Stomach smooth muscle (tissue), 2 donors: ENCODE measurements around the gene ERAS.

Experiments used
- H3K27ac ChIP-seq: one replicate; pipeline ENCODE4 v1.7.0; 2013; ENCODE audit warnings: mild to moderate bottlenecking, low read length, inconsistent platforms
- H3K27me3 ChIP-seq, 2 donors: one replicate each; pipeline ENCODE4 v1.7.0; 2013; ENCODE audit warnings: low read length in 2 of 2; ENCODE audit not compliant: insufficient read depth in 2 of 2, control insufficient read depth in 1 of 2
- H3K36me3 ChIP-seq, 2 donors: one replicate each; pipeline ENCODE4 v1.7.0; 2013; ENCODE audit warnings: low read length in 2 of 2; ENCODE audit not compliant: control insufficient read depth in 2 of 2, insufficient read depth in 2 of 2
- H3K4me1 ChIP-seq: one replicate; pipeline ENCODE4 v1.7.0; 2013; ENCODE audit warnings: low read length; ENCODE audit not compliant: control insufficient read depth, insufficient read depth
- H3K4me3 ChIP-seq, 2 donors: one replicate each; pipeline ENCODE4 v1.7.0; 2013; ENCODE audit warnings: low read length in 2 of 2
- H3K9ac ChIP-seq, 2 donors: one replicate each; pipeline ENCODE4 v1.7.0; 2013; ENCODE audit warnings: low read length in 2 of 2, mild to moderate bottlenecking in 1 of 2
- H3K9me3 ChIP-seq, 2 donors: one replicate each; pipeline ENCODE4 v1.7.0; 2013; ENCODE audit warnings: low read length in 2 of 2; ENCODE audit not compliant: control insufficient read depth in 2 of 2
- donor health status: healthy.
- donor health status: Pancreatic carcinoma.

ERAS gene, protein sequence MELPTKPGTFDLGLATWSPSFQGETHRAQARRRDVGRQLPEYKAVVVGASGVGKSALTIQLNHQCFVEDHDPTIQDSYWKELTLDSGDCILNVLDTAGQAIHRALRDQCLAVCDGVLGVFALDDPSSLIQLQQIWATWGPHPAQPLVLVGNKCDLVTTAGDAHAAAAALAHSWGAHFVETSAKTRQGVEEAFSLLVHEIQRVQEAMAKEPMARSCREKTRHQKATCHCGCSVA

DNA sequence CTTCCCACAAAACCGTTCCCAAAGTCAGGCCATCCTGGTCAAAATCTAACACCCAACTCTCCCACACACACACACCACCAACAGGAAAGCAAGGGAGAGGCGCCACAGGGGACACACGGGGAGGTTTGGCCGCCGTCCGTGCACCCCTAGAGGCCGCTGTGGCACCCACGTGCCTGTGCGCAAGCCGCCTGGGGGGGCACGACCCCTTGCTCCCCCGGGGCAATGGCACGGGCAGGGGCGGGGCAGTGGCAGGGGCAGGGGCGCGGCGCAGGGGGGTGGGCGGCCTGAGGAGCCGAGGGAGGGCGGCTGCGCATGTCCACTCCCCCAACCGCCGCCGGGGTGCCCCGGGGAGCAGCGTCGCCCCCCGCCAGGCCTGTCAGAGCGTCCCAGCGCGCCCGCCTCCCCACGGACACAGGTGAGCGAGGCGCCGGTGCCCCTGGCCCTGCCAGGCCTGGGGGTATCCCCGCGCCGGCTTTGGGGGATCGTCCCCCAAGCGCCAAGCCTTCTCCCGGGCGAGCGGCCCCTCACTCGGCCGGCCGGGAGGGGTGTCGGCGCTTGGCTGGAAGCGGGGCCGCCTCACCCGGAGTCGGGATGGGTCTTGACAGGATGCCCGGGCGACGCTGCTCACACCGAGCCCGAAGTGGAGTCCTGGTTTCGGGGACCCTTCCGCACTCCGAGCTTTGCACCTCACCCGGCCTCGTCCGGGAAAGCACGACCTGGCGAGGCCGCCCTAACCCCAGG lies at the start of gene ERAS:
ERAS (plus strand) TSS at position 379 of the 741 bp plus-strand sequence. CDS start 2,611 bp downstream, outside the sequence.
- Histone ChIP-seq H3K36me3 (peaks cover 9% of the 10 kb centered on the region in 2 donors), H3K4me3 (no peak within 1 kb of the TSS), H3K27ac (no peak within 1 kb of the TSS)

DNA sequence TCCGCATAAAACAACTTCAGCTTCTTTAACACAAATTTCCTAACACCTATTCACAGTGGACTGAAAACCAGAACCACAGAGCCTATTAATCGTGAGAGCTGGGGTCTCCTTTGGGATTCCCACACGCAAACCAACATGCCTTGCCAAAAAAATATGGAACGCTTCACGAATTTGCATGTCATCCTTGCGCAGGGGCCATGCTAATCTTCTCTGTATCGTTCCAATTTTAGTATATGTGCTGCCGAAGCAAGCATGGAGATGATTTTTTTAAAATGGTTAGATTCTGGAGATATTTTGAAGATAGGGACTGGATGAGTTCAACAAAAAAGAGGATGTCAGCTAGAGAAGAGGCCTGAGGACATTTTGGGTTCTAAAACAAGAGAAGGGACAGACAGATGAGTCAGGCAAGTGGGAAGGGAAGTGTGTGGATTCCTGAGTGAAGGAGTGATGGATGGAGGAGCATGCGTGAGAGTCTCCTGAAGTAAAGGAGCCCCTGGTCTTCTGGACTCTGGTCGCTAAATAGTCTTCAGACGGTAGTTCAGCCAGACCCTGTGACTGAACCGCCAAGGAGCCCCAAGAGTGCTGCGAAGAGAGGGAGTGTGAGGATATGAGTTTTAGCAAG lies 49.4 kb upstream of the ERAS start:
- Histone ChIP-seq H3K4me3 (no peak overlapping the region), H3K27ac (no peak overlapping the region), H3K9ac (no peak overlapping the region), H3K27me3 (peaks cover 0 to 12% of the 10 kb centered on the region in 2 donors), H3K4me1 (no peaks in the 10 kb centered on the region), H3K36me3 (no peaks in the 10 kb centered on the region), H3K9me3 (no peaks in the 10 kb centered on the region)

More for the DNA sequence above, at the start of gene ERAS:
- H3K27me3 ChIP-seq: peaks cover 0 to 19% of the 10 kb centered on the region in 2 donors
- H3K9me3 ChIP-seq: peaks cover 0 to 2% of the 10 kb centered on the region in 2 donors
- no peaks in the 10 kb centered on the region for H3K4me1 ChIP-seq
- no peak within 1 kb of the TSS for H3K9ac ChIP-seq

DNA sequence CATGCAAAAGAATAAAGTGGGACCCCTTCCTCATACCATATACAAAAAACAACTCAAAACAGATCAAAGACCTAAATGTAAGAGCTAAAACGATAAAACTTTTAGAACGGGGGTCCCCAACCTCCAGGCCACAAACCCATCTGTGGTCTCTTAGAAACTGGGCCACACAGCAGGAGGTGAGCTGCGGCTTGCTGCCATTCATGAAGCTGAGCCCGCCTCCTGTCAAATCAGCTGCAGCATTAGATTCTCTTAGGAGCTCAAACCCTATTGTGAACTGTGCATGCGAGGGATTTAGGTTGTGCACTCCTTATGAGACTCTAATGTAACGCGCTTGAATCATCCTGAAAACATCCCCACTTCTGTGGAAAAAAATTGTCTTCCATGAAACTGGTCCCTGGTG lies 46.9 kb upstream of the ERAS start:
- no peak overlapping the region for H3K9ac ChIP-seq
- H3K9me3 ChIP-seq: no peaks in the 10 kb centered on the region
- no peak overlapping the region for H3K4me3 ChIP-seq
- no peak overlapping the region for H3K27ac ChIP-seq
- H3K4me1 ChIP-seq: no peaks in the 10 kb centered on the region
- H3K36me3 ChIP-seq: no peaks in the 10 kb centered on the region
- peaks cover 0 to 7% of the 10 kb centered on the region in 2 donors for H3K27me3 ChIP-seq

DNA sequence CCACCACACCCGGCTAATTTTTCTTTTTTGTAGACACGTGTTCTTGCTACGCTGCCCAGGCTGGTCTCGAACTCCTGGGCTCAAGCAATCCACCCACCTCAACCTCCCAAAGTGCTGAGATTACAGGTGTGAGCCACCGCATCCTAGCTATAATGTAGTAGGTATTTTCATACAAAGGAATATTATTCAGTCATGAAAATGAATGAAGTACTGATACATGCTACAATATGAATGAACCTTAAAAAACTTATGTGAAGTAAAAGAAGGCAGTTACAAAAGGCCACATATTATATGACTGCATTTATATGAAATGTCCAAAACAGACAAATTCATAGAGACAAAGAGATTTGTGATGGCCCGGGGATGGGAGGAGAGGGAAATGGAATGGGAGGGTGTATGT lies 44.6 kb upstream of the ERAS start:
- Histone ChIP-seq H3K9me3 (no peaks in the 10 kb centered on the region), H3K9ac (no peak overlapping the region), H3K36me3 (no peaks in the 10 kb centered on the region), H3K27me3 (peaks cover 0 to 15% of the 10 kb centered on the region in 2 donors), H3K4me3 (no peak overlapping the region), H3K4me1 (no peaks in the 10 kb centered on the region), H3K27ac (no peak overlapping the region)

DNA sequence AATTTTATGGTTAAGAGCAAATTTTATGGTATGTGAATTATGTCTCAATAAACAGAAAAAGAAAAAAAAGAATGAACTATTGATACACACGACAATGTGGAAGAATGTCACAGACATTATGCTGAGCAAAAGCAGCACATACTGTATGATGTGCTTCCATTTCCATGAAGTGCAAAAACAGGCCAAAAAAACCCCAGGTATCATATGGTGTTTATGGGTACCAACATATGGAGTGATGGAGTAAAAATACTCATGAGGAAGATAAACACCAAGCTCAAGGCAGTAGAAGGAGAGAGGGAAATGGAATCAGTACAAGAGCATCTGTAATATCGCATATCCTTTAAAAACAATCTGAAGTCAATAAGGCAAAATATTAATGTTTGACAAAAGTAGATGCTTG lies 44.1 kb upstream of the ERAS start:
- Histone ChIP-seq H3K9ac (no peak overlapping the region), H3K9me3 (no peaks in the 10 kb centered on the region), H3K36me3 (no peaks in the 10 kb centered on the region), H3K27me3 (peaks cover 0 to 17% of the 10 kb centered on the region in 2 donors), H3K27ac (no peak overlapping the region), H3K4me1 (no peaks in the 10 kb centered on the region), H3K4me3 (no peak overlapping the region)

DNA sequence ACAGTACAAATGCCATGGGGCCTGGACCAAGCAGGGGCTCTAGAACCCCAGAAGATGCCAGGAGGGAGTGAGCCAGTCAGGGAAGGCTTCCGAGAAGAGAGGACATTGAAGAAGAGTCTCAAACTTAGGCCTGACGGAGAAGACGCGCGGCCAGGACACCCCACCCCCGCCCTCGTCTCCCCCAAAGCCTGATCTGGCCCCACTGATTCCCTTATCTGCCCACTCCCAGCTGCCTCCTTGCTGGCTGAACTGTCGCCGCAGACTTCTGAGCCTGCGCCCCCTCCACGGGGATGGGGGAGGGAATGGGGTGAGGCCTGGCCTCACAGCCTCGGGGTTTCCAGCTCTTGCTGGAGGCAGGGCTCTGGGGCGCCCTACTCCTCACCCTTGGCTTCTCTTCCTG lies 43.5 kb upstream of the ERAS start:
- H3K36me3 ChIP-seq: no peaks in the 10 kb centered on the region
- H3K4me3 ChIP-seq: no peak overlapping the region
- no peaks in the 10 kb centered on the region for H3K9me3 ChIP-seq
- H3K9ac ChIP-seq: no peak overlapping the region
- peaks cover 0 to 22% of the 10 kb centered on the region in 2 donors for H3K27me3 ChIP-seq
- no peak overlapping the region for H3K27ac ChIP-seq
- H3K4me1 ChIP-seq: no peaks in the 10 kb centered on the region

DNA sequence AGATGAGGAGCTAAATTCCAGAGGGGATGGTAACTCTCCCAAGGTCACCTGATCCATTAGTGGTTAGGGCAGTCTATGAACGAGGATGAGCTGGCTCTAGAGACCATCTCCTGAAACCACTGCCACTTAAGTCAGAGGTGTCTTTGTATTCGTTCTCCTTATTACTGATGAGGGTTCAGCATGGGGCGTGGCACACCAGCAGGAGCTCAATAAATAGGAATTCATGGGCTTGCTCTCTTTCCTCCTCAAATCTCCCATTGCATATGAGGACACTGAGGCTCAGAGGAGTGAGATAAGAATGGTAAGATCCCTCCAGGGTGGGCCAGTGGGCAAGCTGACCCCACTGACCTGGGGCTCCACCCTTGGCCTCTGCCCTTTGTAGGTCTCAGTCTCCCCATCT lies 41.6 kb upstream of the ERAS start:
- H3K27me3 ChIP-seq: peaks cover 0 to 28% of the 10 kb centered on the region in 2 donors
- no peak overlapping the region for H3K9ac ChIP-seq
- no peaks in the 10 kb centered on the region for H3K9me3 ChIP-seq
- no peaks in the 10 kb centered on the region for H3K4me1 ChIP-seq
- no peak overlapping the region for H3K27ac ChIP-seq
- no peak overlapping the region for H3K4me3 ChIP-seq
- no peaks in the 10 kb centered on the region for H3K36me3 ChIP-seq

DNA sequence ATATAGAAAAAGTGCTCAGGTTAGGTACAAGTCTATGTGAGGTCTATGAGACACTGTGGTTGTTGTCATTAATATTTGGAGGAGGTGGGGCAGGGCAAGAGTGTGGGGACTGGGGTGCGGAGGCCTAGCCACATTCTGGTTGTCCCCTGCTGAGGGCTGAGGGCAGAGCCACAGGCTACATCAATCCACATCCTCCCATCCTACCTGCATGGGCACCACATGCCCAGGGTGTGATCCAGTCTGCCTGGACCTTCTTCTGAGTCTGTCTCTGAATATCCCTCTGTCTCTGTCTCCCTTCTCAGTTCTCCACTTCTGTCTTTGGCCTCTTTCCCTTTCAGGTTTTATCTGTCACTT lies 41.1 kb upstream of the ERAS start:
- no peaks in the 10 kb centered on the region for H3K4me1 ChIP-seq
- no peak overlapping the region for H3K27ac ChIP-seq
- H3K36me3 ChIP-seq: no peaks in the 10 kb centered on the region
- no peak overlapping the region for H3K9ac ChIP-seq
- no peaks in the 10 kb centered on the region for H3K9me3 ChIP-seq
- no peak overlapping the region for H3K4me3 ChIP-seq
- H3K27me3 ChIP-seq: peaks cover 0 to 31% of the 10 kb centered on the region in 2 donors

DNA sequence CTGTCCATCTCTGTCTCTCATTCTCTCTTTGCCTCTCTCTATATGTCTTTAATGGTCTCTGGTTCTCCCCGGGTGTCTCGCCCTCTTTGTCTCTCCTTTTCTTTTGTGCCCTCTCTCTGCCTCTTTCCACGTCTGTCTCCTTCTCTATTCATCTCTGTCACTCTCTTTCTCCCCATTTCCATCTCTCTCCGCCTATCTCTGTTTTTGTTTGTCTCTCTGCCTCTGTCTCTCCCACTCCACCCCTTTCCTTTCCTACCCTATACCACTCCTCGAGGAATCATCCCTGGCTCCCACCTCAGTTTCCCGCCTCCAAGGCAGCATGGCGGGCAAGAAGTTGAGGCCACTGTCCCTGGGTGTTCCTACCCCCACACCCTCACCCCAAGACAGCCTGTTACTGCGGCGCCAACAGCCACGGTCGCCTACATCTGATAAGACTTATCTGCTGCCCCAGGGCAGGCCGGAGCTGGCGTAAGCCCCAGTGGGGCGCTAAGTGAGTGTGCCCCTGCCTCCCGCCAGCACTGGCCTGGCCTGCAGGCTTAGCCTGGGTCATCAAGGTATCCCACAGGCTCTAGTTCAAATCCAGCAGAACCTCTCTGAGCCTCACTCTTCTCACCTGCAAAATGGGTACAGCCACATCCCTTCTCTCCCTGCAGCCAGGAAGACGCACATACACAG lies 40.6 kb upstream of the ERAS start:
- H3K36me3 ChIP-seq: no peaks in the 10 kb centered on the region
- no peak overlapping the region for H3K27ac ChIP-seq
- no peak overlapping the region for H3K4me3 ChIP-seq
- no peaks in the 10 kb centered on the region for H3K4me1 ChIP-seq
- H3K27me3 ChIP-seq: peaks cover 0 to 31% of the 10 kb centered on the region in 2 donors
- no peaks in the 10 kb centered on the region for H3K9me3 ChIP-seq
- H3K9ac ChIP-seq: no peak overlapping the region

DNA sequence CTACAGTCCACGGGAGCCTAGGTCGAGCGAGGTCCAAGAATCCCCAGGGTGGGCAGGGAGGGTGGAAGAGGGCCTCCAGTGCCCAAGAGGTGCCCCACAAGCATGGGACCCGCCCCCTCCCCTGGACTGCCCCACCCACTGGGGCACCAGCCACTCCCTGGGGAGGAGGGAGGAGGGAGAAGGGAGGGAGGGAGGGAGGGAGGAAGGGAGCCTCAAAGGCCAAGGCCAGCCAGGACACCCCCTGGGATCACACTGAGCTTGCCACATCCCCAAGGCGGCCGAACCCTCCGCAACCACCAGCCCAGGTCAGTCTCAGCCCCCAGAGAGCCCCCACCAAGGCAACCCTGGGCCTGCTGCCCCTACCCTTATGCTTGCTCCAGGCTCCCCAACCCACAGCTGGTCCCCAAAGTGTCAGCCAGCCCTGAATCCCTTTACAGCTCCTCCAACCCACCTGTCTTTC lies 39.9 kb upstream of the ERAS start, which contains the start of gene GATA1:
GATA1 (plus strand) TSS at position 250 of the 460 bp plus-strand sequence. CDS start 4,520 bp downstream, outside the sequence.
- no peak within 1 kb of the TSS for H3K4me3 ChIP-seq
- H3K9ac ChIP-seq: no peak within 1 kb of the TSS
- no peaks in the 10 kb centered on the region for H3K4me1 ChIP-seq
- H3K27ac ChIP-seq: no peak within 1 kb of the TSS
- H3K36me3 ChIP-seq: no peaks in the 10 kb centered on the region
- peaks cover 0 to 32% of the 10 kb centered on the region in 2 donors for H3K27me3 ChIP-seq
- no peaks in the 10 kb centered on the region for H3K9me3 ChIP-seq
